CD4-positive, alpha-beta T cell (primary cell): ENCODE data around the gene PTPRN2. TPM values are rescaled to one million over a fixed set of nuclear protein-coding genes. Genes with fewer than 3 reads are reported as not detected.

Experiments
- ATAC-seq: fragments of 200-7000 bp; cut with Tn5 transposase; one replicate; pipeline ENCODE4 v1.10.0; 2022; ENCODE audit warnings: mild to moderate bottlenecking; ENCODE audit not compliant: poor library complexity
- CTCF ChIA-PET: fragments of 350-600 bp; sonication (Branson Sonifier 250); formaldehyde crosslinking; loops from one replicate; lab custom pipeline; 2021; ENCODE audit warnings: antibody characterized with exemption, inconsistent platforms; lab: Charles Lee
- POLR2A ChIA-PET: fragments of 350-600 bp; sonication (Branson Sonifier 250); formaldehyde crosslinking; loops from one replicate; lab custom pipeline; 2021; ENCODE audit warnings: antibody characterized with exemption, inconsistent platforms; lab: Charles Lee
- DNase-seq, 14 experiments: peaks; one replicate each; pipeline ENCODE4 v3.0.0-alpha.2; 2013 to 2020; ENCODE audit warnings: mixed read lengths in 2 of 14
- H3K27ac ChIP-seq, 2 donors: one replicate each; pipeline versions ENCODE4 v1.5.1 to v1.7.0; 2013; ENCODE audit warnings: low read length in 2 of 2, low read depth in 1 of 2, mild to moderate bottlenecking in 1 of 2
- H3K27me3 ChIP-seq, 2 experiments: 1 replicate in 1 of 2; 2 replicates in 1 of 2; pipeline versions ENCODE4 v1.6.1 to v1.7.0; 2013; ENCODE audit warnings: low read length in 2 of 2, control low read depth in 1 of 2, mild to moderate bottlenecking in 1 of 2, moderate library complexity in 1 of 2; ENCODE audit not compliant: insufficient read depth in 2 of 2, control insufficient read depth in 1 of 2
- H3K36me3 ChIP-seq: one replicate; pipeline ENCODE4 v1.6.1; 2013; ENCODE audit warnings: low read length, control low read depth; ENCODE audit not compliant: insufficient read depth
- H3K4me1 ChIP-seq: one replicate; pipeline ENCODE4 v1.6.1; 2013; ENCODE audit warnings: low read length, control low read depth; ENCODE audit not compliant: insufficient read depth
- H3K4me3 ChIP-seq: one replicate; pipeline ENCODE4 v1.5.1; 2013; ENCODE audit warnings: mild to moderate bottlenecking, low read length, moderate library complexity
- H3K9me3 ChIP-seq, 2 experiments: 1 replicate in 1 of 2; 2 replicates in 1 of 2; pipeline versions ENCODE4 v1.6.1 to v1.7.0; 2013; ENCODE audit warnings: low read length in 2 of 2, mild to moderate bottlenecking in 2 of 2, control low read depth in 1 of 2, moderate library complexity in 1 of 2; ENCODE audit not compliant: control insufficient read depth in 1 of 2, insufficient read depth in 1 of 2
- H3K27ac Mint-ChIP-seq: one replicate; pipeline ENCODE4 v1.8.0; 2020; ENCODE audit warnings: mixed read lengths
- H3K27me3 Mint-ChIP-seq: one replicate; pipeline ENCODE4 v1.8.0; 2021; ENCODE audit warnings: mixed read lengths
- H3K36me3 Mint-ChIP-seq: one replicate; pipeline ENCODE4 v1.8.0; 2021; ENCODE audit warnings: low read depth, mixed read lengths
- H3K4me1 Mint-ChIP-seq: one replicate; pipeline ENCODE4 v1.8.0; 2021; ENCODE audit warnings: low read depth, mixed read lengths
- H3K4me3 Mint-ChIP-seq: one replicate; pipeline ENCODE4 v1.8.0; 2020; ENCODE audit warnings: mild to moderate bottlenecking, mixed read lengths
- H3K9me3 Mint-ChIP-seq: one replicate; pipeline ENCODE4 v1.8.0; 2020; ENCODE audit warnings: mixed read lengths
- intact Hi-C, 2 experiments: fragments of 100-400 bp; cut with DNase I in 1 of 2; cut with micrococcal nuclease in 1 of 2; formaldehyde crosslinking; loops; one replicate each; pipeline versions ENCODE4 v1.15.1 to v1.9.0; 2023 to 2025; cut with DNase I, micrococcal nuclease
- total RNA-seq, 174 experiments: library from RNA in 2 of 174; stranded (reverse) in 2 of 174; gene quantifications; one replicate each; pipeline ENCODE4 v1.2.3 and lab custom pipeline; 2021 to 2026
- TF ChIP-seq, protein P1 (sequence below): fragments of 200-600 bp; IDR thresholded peaks from one replicate; pipeline ENCODE4 v1.8.0; 2022; ENCODE audit warnings: antibody characterized with exemption, mild to moderate bottlenecking

PTPRN2 gene
- total RNA-seq, 2 experiments from 2014 or later = 0.34 to 0.44 TPM

DNA sequence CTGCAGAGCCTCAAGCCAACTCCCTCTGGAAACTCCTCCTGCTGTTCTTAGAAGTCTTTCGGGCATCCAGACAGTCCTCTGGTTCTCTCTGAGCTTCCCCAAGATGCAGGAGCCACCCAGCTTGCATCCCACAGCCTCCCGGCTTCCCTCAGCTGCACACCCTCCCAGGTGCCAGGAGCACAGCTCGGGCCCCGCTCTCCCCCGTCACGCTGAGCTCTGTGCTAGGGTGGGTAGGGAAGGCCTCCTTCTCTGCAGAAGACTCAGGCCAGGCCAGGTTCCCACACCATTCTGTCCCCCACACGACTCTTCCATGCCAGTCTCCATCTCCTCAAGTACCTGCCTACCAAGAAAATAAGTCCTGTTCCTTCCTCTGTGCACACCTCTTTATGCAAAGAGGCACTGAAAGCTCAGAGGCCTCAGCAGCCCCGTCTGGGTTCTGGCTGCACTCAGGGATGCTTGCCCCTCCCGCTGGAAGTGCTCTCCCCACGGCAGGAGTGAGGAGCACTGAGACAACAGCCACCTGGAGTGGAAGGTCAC lies 537.1 kb downstream of the PTPRN2 start:
- CTCF ChIA-PET = no interaction called here

DNA sequence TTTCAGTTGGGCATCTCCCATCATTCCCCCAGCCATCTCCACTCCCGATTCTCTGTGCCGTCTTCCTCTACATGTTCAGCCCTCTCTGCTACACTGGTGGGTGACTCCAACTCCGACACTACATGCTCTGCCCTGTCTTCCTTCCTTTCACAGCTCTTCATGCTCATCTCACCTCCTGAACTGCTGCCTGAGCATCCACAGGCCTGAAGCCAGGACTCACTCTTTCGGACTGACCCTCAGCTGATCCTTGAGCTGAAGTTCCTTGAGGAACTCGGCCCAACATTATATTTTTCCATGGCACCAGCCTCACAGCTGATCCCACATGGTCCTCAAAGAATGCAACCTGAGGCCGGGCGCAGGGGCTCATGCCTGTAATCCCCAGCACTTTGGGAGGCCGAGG lies 538.4 kb downstream of the PTPRN2 start:
- intact Hi-C loops = no loop called here
- CTCF ChIA-PET = no interaction called here
- H3K9me3 ChIP-seq = peaks cover 0 to 8% of the 10 kb centered on the region in 2 experiments
- Mint-ChIP-seq H3K4me1 (no peaks in the 10 kb centered on the region), H3K36me3 (no peaks in the 10 kb centered on the region), H3K4me3 (no peak overlapping the region), H3K27ac (no peak overlapping the region), H3K9me3 (no peaks in the 10 kb centered on the region), H3K27me3 (peaks cover 4% of the 10 kb centered on the region)
- POLR2A ChIA-PET = no interaction called here
- ATAC-seq = no peak
- H3K4me3 ChIP-seq = no peak overlapping the region
- H3K27ac ChIP-seq = no peak overlapping the region
- DNase-seq = no peak
- H3K36me3 ChIP-seq = no peaks in the 10 kb centered on the region
- no peaks in the 10 kb centered on the region for H3K4me1 ChIP-seq
- no peaks in the 10 kb centered on the region for H3K27me3 ChIP-seq
- TF ChIP-seq, protein P1, sequence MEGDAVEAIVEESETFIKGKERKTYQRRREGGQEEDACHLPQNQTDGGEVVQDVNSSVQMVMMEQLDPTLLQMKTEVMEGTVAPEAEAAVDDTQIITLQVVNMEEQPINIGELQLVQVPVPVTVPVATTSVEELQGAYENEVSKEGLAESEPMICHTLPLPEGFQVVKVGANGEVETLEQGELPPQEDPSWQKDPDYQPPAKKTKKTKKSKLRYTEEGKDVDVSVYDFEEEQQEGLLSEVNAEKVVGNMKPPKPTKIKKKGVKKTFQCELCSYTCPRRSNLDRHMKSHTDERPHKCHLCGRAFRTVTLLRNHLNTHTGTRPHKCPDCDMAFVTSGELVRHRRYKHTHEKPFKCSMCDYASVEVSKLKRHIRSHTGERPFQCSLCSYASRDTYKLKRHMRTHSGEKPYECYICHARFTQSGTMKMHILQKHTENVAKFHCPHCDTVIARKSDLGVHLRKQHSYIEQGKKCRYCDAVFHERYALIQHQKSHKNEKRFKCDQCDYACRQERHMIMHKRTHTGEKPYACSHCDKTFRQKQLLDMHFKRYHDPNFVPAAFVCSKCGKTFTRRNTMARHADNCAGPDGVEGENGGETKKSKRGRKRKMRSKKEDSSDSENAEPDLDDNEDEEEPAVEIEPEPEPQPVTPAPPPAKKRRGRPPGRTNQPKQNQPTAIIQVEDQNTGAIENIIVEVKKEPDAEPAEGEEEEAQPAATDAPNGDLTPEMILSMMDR = no peak

More for the DNA sequence above, 537.1 kb downstream of the PTPRN2 start:
- no peak for DNase-seq
- POLR2A ChIA-PET = no interaction called here
- ATAC-seq = no peak
- peaks cover 4% of the 10 kb centered on the region for H3K27me3 Mint-ChIP-seq
- H3K4me3 Mint-ChIP-seq = no peak overlapping the region
- no peak overlapping the region for H3K4me3 ChIP-seq
- H3K4me1 ChIP-seq = no peaks in the 10 kb centered on the region
- TF ChIP-seq, protein P1 = no peak
- no peaks in the 10 kb centered on the region for H3K36me3 Mint-ChIP-seq
- no peaks in the 10 kb centered on the region for H3K36me3 ChIP-seq
- no peaks in the 10 kb centered on the region for H3K4me1 Mint-ChIP-seq
- H3K27me3 ChIP-seq = no peaks in the 10 kb centered on the region
- H3K9me3 Mint-ChIP-seq = no peaks in the 10 kb centered on the region
- H3K27ac Mint-ChIP-seq = no peak overlapping the region
- peaks cover 0 to 8% of the 10 kb centered on the region in 2 experiments for H3K9me3 ChIP-seq
- H3K27ac ChIP-seq = no peak overlapping the region
- intact Hi-C loops = no loop called here

DNA sequence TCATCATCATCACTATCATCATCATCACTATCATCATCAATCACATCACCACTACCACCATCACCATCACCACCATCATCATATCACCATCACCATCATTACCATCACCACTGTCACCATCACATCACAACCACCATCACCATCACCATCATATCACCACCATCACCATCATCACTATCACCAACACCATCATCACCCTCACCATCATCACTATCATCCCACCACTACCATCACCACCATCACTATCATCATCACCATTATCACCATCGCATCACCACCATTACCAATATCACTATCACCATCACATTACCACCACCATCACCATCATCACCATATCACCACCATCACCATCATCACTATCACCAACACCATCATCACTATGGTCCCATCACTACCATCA lies 539.1 kb downstream of the PTPRN2 start:
- H3K27me3 Mint-ChIP-seq = peaks cover 4% of the 10 kb centered on the region
- intact Hi-C loops = no loop called here
- TF ChIP-seq, protein P1 = no peak
- Histone ChIP-seq H3K4me1 (no peaks in the 10 kb centered on the region), H3K36me3 (no peaks in the 10 kb centered on the region), H3K4me3 (no peak overlapping the region), H3K27ac (no peak overlapping the region), H3K27me3 (no peaks in the 10 kb centered on the region), H3K9me3 (peaks cover 0 to 8% of the 10 kb centered on the region in 2 experiments)
- no peak overlapping the region for H3K4me3 Mint-ChIP-seq
- H3K36me3 Mint-ChIP-seq = no peaks in the 10 kb centered on the region
- ChIA-PET POLR2A (no interaction called here), CTCF (no interaction called here)
- H3K4me1 Mint-ChIP-seq = no peaks in the 10 kb centered on the region
- DNase-seq (no peak), ATAC-seq (no peak)
- H3K27ac Mint-ChIP-seq = no peak overlapping the region
- no peaks in the 10 kb centered on the region for H3K9me3 Mint-ChIP-seq
